Epithelial cell of prostate (primary cell): ENCODE measurements around the gene YIF1B.

ENCODE experiments used
- DNase-seq: peaks from one replicate; pipeline ENCODE4 v3.0.0-alpha.2; 2011; ENCODE audit warnings: low read depth, low spot score
- H3K27ac ChIP-seq: fragments of 450-650 bp; 2 replicates; pipeline ENCODE4 v1.5.1; 2017; ENCODE audit warnings: mild to moderate bottlenecking

Gene YIF1B

DNA sequence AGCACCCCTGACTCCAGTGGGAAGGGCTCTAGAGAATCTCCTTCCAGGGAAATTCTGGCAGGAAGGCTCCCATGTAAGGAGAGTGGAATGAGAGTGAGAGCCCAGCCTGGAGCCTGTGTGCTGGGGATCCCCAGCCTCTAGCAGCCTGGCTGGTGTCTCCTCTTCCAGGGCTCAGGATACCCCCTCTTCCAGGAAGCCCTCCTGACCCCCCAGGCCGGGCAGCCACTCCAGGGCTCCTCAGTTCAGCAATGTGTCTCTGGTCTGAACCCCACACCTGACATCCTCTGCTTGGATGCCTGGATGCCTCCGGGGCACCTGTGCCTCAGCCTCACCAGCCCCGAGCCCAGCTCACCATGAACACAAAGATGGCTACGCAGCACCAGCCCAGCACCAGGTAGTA, 8.7 kb downstream of the YIF1B start:
- DNase-seq: no peak
- H3K27ac ChIP-seq: peak overlapping the region; percentile 99

GRCh38 chr19:38306236-38306635, 9.5 kb downstream of the YIF1B start:
- peak overlapping the region; percentile 99 for H3K27ac ChIP-seq
- no peak for DNase-seq

- peak overlapping the region; percentile 99 for H3K27ac ChIP-seq
- no peak for DNase-seq
These were observed 10.8 kb downstream of the YIF1B start for GRCh38 chr19:38304866-38305429.

DNA sequence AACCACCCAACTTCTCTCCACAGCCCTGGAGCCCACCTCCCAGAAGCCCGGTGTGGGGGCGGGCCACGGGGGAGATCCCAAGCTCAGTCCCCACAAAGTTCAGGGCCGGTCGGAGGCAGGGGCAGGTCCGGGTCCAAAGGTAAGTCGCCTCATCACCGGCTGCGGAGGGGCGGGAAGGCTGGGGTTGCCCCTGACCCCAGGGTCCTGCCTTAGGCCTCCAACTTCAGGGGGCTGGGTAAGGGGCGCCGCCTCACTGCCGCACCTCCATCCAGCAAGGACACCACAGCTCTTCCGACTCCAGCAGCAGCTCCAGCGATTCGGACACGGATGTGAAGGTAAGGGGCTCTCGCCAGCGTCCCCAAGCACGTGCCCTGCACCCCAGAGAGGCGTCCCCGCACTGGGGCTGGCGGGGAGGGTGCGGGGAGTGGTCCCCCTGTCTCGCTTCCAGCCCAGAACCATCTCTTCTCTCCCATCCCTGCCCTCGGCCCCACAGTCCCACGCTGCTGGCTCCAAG, 11.3 kb downstream of the YIF1B start:
- peak overlapping the region; percentile 99 for H3K27ac ChIP-seq
- no peak for DNase-seq

GRCh38 chr19:38303517-38304351, 12.0 kb downstream of the YIF1B start, which contains the start of gene C19orf33:
Gene C19orf33, plus strand, starts transcription at chr19:38304251. Its CDS starts 11 bp downstream, at chr19:38304262.
- no peak for DNase-seq
- peak within 1 kb of the TSS; percentile 99 for H3K27ac ChIP-seq

- peak overlapping the region; percentile 99 for H3K27ac ChIP-seq
- DNase-seq: no peak
These were observed 16.7 kb downstream of the YIF1B start for GRCh38 chr19:38298821-38299680.

GRCh38 chr19:38294090-38294489, 21.7 kb downstream of the YIF1B start:
- peak overlapping the region; percentile 99 for H3K27ac ChIP-seq
- no peak for DNase-seq

DNA sequence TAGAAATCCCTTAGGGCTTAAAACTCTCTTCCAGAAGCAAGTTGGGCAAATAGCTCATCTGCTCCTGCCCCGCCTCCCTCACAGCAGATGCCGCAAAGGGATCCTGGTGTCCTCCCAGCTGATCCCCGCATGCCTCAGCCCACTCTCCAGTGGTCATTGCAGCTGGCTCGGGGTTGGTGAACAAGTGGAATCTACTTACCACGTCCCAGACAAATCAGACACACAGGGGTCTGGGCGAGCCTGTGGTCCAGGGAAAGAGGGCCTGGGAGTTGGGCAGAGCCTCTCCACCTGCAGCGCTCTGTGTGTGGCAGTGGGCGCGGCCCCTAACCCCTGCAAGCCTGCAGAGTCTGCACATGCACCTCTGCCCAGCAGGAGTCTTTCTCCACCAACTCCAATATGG, 22.5 kb downstream of the YIF1B start:
- no peak for DNase-seq
- H3K27ac ChIP-seq: peak overlapping the region; percentile 99

DNA sequence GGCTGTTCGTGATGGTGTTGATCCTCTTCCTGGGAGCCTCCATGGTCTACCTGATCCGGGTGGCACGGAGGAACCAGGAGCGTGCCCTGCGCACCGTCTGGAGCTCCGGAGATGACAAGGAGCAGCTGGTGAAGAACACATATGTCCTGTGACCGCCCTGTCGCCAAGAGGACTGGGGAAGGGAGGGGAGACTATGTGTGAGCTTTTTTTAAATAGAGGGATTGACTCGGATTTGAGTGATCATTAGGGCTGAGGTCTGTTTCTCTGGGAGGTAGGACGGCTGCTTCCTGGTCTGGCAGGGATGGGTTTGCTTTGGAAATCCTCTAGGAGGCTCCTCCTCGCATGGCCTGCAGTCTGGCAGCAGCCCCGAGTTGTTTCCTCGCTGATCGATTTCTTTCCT, 23.9 kb downstream of the YIF1B start:
- DNase-seq: no peak
- H3K27ac ChIP-seq: peak overlapping the region; percentile 99

DNA sequence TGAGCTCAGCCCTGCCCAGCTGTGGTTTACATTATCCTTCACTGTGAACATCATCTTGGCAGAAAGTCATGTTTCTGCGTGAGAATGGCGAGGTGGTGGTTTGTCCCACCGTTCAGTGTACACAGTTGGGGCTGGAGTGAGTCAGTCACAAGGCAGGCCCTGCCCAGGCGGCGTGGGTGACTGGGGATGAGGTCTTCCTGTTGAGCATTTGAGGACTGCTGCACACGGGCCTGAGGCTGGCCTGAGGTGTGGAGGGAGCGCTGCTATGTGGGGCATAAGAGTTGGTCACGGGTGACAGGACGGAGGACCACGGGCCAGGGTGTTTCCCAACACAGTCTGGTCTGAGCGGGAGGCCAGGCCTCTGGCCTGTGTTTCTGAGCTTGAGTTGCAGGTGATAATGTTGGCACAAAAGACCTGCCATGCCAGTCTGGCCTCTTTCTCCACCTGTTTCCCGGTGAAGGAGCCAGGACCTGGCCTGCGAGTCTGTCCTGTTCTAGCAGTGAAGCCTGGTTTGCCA, 25.1 kb downstream of the YIF1B start:
- DNase-seq: peak; percentile 81
- peak overlapping the region; percentile 99 for H3K27ac ChIP-seq

DNA sequence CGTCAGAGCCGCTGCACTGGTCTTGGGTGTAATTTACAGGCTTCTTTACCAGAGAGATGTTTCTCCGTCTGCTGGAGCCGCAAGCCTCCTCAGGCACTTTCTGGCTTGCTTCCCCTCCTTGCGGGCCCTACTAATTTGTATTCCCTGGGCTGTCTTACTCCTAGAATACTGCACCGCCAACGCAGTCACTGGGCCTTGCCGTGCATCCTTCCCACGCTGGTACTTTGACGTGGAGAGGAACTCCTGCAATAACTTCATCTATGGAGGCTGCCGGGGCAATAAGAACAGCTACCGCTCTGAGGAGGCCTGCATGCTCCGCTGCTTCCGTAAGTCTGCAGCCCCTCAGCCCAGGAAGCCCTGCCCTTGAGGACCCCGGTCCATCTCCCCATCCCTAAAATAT, 25.8 kb downstream of the YIF1B start:
- H3K27ac ChIP-seq: peak overlapping the region; percentile 99
- no peak for DNase-seq

DNA sequence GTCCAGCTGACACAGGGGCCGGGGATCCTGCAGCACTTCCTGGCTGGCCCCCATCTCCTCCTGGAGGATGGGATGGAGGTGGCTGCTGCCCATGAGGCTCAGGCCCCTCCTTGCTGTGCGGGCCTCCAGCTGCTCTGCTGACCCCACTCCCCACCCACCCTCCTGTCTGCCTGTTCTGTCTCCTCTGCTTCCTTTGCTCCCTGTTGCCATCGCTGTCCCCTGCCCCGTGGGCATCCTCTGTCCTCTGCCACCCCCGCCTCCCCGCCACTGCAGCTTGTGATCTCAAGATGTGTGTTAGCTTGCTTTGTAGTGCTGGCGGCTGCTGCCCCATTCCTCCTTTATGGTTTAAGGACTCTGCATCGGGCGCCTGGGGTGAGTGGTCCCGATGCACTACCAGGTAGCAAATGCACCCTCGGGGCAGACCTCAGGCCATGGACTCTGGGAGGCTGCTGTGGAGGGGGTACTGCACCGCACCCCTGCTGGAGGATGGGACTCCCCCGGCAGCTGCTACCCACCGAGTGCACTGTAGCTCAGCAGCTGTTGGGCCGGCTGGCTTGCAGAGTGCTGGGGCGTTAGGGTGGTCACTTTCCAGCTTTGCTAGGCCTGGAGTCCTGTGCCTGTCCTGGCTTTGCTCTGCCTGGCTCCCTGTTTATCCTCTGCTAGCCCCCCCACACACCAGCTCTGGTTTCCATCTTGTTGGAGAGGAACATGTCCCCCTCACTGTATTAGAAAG, 27.5 kb downstream of the YIF1B start:
- no peak for DNase-seq
- peak overlapping the region; percentile 99 for H3K27ac ChIP-seq

- H3K27ac ChIP-seq: no peak overlapping the region
- DNase-seq: no peak
These were observed 28.1 kb downstream of the YIF1B start for GRCh38 chr19:38287604-38288003.

DNA sequence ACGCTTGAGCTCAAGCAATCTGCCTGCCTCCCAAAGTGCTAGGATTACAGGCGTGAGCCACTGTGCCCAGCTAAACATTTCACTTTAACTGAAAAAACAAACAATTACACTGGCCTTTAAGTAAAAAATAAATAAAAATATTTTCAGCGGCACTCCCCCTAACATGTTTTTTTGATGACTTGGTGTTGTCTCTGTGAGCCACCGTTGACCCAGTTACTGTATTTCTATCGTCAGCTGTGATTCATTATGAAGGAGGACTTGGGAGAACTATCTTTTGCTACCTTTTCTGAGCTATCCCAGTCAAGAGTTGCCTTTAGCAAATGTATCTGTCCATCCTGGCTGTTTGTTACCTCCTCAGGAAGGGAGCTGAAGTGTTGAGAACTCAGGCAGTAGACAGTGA, 30.2 kb downstream of the YIF1B start:
- no peak for DNase-seq

DNA sequence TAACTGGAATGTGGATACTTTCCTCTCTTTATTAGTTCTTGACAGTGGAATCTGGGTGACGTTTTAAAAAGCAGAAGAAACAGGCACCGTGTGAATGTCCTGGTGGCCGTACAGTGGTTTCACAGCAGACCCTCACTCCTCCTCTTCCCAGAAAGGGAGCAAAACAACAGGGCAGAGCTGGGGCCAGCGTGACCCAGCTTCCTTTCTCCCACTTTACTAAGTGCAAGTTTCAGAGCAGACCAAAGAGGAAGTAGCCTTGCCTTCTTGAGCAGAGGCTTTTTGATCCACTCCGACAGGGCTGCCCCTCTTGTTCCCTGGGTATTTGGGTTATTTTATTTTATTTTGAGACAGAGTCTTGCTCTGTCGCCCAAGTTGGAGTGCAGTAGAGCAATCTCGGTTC, 31.3 kb downstream of the YIF1B start:
- H3K27ac ChIP-seq: no peak overlapping the region
- DNase-seq: no peak

More for the DNA sequence above, 30.2 kb downstream of the YIF1B start:
- no peak overlapping the region for H3K27ac ChIP-seq

GRCh38 chr19:38283271-38283670, 32.5 kb downstream of the YIF1B start:
- no peak for DNase-seq
- H3K27ac ChIP-seq: no peak overlapping the region

DNA sequence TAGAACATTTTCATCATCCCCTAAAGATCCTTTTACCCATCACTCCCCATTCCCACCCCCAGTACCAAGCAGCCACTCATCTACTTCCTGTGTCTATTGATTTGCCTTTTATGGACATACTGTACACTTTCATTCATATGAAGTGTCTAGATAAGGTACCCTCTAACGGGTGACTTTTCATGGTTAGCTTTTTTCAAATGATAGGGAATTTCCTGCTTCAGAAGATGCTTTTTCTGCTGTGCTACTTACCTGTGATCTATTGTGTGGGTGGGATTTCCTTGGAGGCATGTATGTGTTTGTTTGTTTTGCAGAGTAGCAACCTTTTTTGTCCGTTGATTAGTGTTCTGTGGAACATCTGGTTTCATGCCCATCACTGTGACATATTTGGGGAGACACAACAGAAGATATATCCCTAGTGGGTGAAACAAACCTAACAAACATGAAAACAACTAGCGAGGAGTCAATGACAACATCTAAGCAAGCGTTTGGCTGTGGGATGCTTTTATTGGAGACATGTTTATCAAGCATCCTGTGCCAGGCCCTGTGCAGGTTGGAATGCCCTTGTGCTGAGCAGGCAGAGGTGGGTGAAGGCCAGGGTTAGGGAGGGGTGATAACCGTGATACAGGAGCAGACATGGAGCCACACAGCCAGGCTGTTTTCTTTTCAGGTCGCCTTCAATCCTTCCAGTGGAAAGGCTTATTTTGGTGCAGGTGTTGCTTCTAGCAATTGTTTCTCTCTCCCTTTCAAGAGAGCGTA, 33.8 kb downstream of the YIF1B start:
- no peak for DNase-seq
- no peak overlapping the region for H3K27ac ChIP-seq

- H3K27ac ChIP-seq: peak overlapping the region; percentile 13
- no peak for DNase-seq
These were observed 35.5 kb downstream of the YIF1B start for GRCh38 chr19:38280030-38280921.
